ENCODE data around the gene CRACR2B. TPM values are rescaled to one million over a fixed set of nuclear protein-coding genes. Genes with fewer than 3 reads are reported as not detected.

The CRACR2B gene
- total RNA-seq, 2 donors from 2014 or later = 117 to 122 TPM

GRCh38 chr11:871472-871871, 43.8 kb downstream of the CRACR2B start:
- DNase-seq = no peak
- ATAC-seq = no peak
- intact Hi-C loops (cut with DNase I, micrococcal nuclease) = no loop called here

GRCh38 chr11:872799-873198, 45.1 kb downstream of the CRACR2B start:
- DNase-seq (no peak), ATAC-seq (no peak)
- intact Hi-C loops (cut with DNase I, micrococcal nuclease) = no loop called here

- intact Hi-C loops (cut with DNase I, micrococcal nuclease) = no loop called here
- DNase-seq (no peak), ATAC-seq (no peak)
Measured at GRCh38 chr11:873706-874105, 46.0 kb downstream of the CRACR2B start.

GRCh38 chr11:875203-875602, 47.5 kb downstream of the CRACR2B start:
- ATAC-seq (no peak), DNase-seq (no peak)
- intact Hi-C loops (cut with DNase I, micrococcal nuclease) = no loop called here

- intact Hi-C loops (cut with DNase I, micrococcal nuclease) = no loop called here
- ATAC-seq = no peak
- no peak for DNase-seq
Measured at GRCh38 chr11:875769-876301, 48.1 kb downstream of the CRACR2B start.

GRCh38 chr11:876545-876944, 48.8 kb downstream of the CRACR2B start:
- no peak for ATAC-seq

GRCh38 chr11:877565-877964, 49.8 kb downstream of the CRACR2B start:
- DNase-seq (no peak), ATAC-seq (no peak)
- intact Hi-C loops (cut with DNase I, micrococcal nuclease) = no loop called here

More at GRCh38 chr11:876545-876944, 48.8 kb downstream of the CRACR2B start:
- no peak for DNase-seq
- intact Hi-C loops (cut with DNase I, micrococcal nuclease) = no loop called here

- intact Hi-C loops (cut with DNase I, micrococcal nuclease) = no loop called here
- no peak for ATAC-seq
- DNase-seq = no peak
Measured at GRCh38 chr11:880447-880846, 52.7 kb downstream of the CRACR2B start.

Other genes starting within 250 kb of the CRACR2B start
- 10 to 100 TPM; 29.9 to 36.4 TPM for gene IRF7, start 212.0 kb upstream of the CRACR2B start, total RNA-seq
- 100 to 1,000 TPM; 359 to 611 TPM for gene CDHR5, start 203.0 kb upstream of the CRACR2B start, total RNA-seq
- gene SCT, start 200.7 kb upstream of the CRACR2B start, total RNA-seq = 1 to 10 TPM in 1 of 2 donors, not detected in 1; 2.7 TPM
- 1 to 10 TPM; 1.3 to 1.9 TPM for gene DRD4, start 190.7 kb upstream of the CRACR2B start, total RNA-seq
- gene DEAF1, start 132.7 kb upstream of the CRACR2B start, total RNA-seq = 10 to 100 TPM; 24.1 to 27.1 TPM
- 10 to 100 TPM; 26.9 to 31.3 TPM for gene TMEM80, start 132.1 kb upstream of the CRACR2B start, total RNA-seq
- gene EPS8L2, start 121.7 kb upstream of the CRACR2B start, total RNA-seq = 100 to 1,000 TPM; 248 to 294 TPM
- 100 to 1,000 TPM; 159 to 186 TPM for gene TALDO1, start 80.5 kb upstream of the CRACR2B start, total RNA-seq
- gene GATD1, start 50.4 kb upstream of the CRACR2B start, total RNA-seq = 10 to 100 TPM; 49.2 to 60.2 TPM
- gene CEND1, start 37.8 kb upstream of the CRACR2B start, total RNA-seq = under 1 TPM in 1 of 2 donors, not detected in 1; 0.36 TPM
- 10 to 100 TPM; 16.0 to 16.8 TPM for gene SLC25A22, start 29.6 kb upstream of the CRACR2B start, total RNA-seq
- 10 to 100 TPM; 20.0 to 25.8 TPM for gene PIDD1, start 22.7 kb upstream of the CRACR2B start, total RNA-seq
- gene RPLP2, start 18.0 kb upstream of the CRACR2B start, total RNA-seq = 1,000 to 10,000 TPM; 1,811 to 1,846 TPM
- gene PNPLA2, start 9.0 kb upstream of the CRACR2B start, total RNA-seq = 100 to 1,000 TPM; 161 to 222 TPM
- gene CD151, start 5.0 kb downstream of the CRACR2B start, total RNA-seq = 100 to 1,000 TPM; 443 to 462 TPM
- gene POLR2L, start 14.6 kb downstream of the CRACR2B start, total RNA-seq = 10 to 100 TPM; 79.4 to 83.1 TPM
- gene TSPAN4, start 14.9 kb downstream of the CRACR2B start, total RNA-seq = 10 to 100 TPM; 11.7 to 20.2 TPM
- 10 to 100 TPM; 52.0 to 54.2 TPM for gene CHID1, start 82.9 kb downstream of the CRACR2B start, total RNA-seq
- gene AP2A2, start 98.0 kb downstream of the CRACR2B start, total RNA-seq = 10 to 100 TPM; 61.6 to 68.8 TPM
- gene MUC6, start 208.8 kb downstream of the CRACR2B start, total RNA-seq = not detected
- 1,000 to 10,000 TPM; 1,472 to 2,135 TPM for gene MUC2, start 247.0 kb downstream of the CRACR2B start, total RNA-seq

Measured in left colon (tissue), 2 donors.